ENCODE results near the gene ZNF385B. TPM values are rescaled to one million over a fixed set of nuclear protein-coding genes. Genes with fewer than 3 reads are reported as not detected.
A peak's percentile ranks its signal among the peaks of the same experiment; 100 is the strongest.
"Not testable (repeated sequence)": the region's sequence is repeated elsewhere in the genome, so short reads cannot be mapped to it uniquely, and the experiment has no call there.

The ZNF385B gene
- total RNA-seq, 1 experiment from 2014 or later = 9.3 TPM

GRCh38 chr2:179460181-179460929, 401.1 kb downstream of the ZNF385B start (continued):
- TF ChIP-seq ZFX (IDR thresholded peaks at IDR 0.05) = no peak
- TF ChIP-seq EGR1 (IDR thresholded peaks at IDR 0.05; ENCODE audit: low read depth) = no peak
- TF ChIP-seq POLR2A (IDR thresholded peaks at IDR 0.05; ENCODE audit: borderline replicate concordance, extremely low read depth, insufficient read depth, insufficient read length) = no peak
- TF ChIP-seq YY1 (IDR thresholded peaks at IDR 0.05; ENCODE audit: extremely low read depth, insufficient replicate concordance, low read depth, low read length) = peak; percentile 19

- 0 out of 2 replicates have a peak, but pooled peaks have one; percentile 31 for TF ChIP-seq CBX3 (IDR thresholded peaks at IDR 0.05; ENCODE audit: low read depth)
- POLR2A ChIA-PET; CTCF ChIA-PET; RAD21 ChIA-PET (ENCODE audit: low non-redundant PET in 1 of 2, low total read pairs in 2 of 2, uncharacterized antibody in 2 of 2, unreplicated experiment in 2 of 2); intact Hi-C loops (cut with micrococcal nuclease); H3K9ac ChIP-seq (ENCODE audit: low read length); ATAC-seq; H3K4me3 ChIP-seq (replicated peaks in 1 of 2; ENCODE audit: low read depth in 1 of 2, low read length in 2 of 2); H4K20me1 ChIP-seq (ENCODE audit: insufficient read depth); H3K9me2 ChIP-seq (ENCODE audit: insufficient read depth); H3K9me3 ChIP-seq (ENCODE audit: control insufficient read depth in 1 of 2, insufficient read depth in 1 of 2, low read depth in 1 of 2, low read length in 2 of 2); H3K4me2 ChIP-seq (ENCODE audit: low read length); H3K79me2 ChIP-seq (ENCODE audit: insufficient read depth, low read length); H3K27ac ChIP-seq (ENCODE audit: low read depth, low read length); H3K27me3 ChIP-seq (ENCODE audit: insufficient read depth, low read length); BruUV-seq (replicated peaks); DNase-seq (ENCODE audit: low read depth, low spot score); H2AFZ ChIP-seq (ENCODE audit: low read depth, low read length, poor library complexity, severe bottlenecking): not testable (repeated sequence)
- peaks cover 5 to 44% of the 10 kb centered on the region in 2 experiments for H3K4me1 ChIP-seq (ENCODE audit: control insufficient read depth in 1 of 2, insufficient read depth in 2 of 2, low read length in 2 of 2)
- 0 out of 4 replicates have a peak, but pooled peaks cover 0 to 11% of the 10 kb centered on the region in 2 experiments for H3K36me3 ChIP-seq (ENCODE audit: control insufficient read depth in 1 of 2, insufficient read depth in 2 of 2, low read length in 2 of 2)
Measured at GRCh38 chr2:179458113-179458512, 403.3 kb downstream of the ZNF385B start.

DNA sequence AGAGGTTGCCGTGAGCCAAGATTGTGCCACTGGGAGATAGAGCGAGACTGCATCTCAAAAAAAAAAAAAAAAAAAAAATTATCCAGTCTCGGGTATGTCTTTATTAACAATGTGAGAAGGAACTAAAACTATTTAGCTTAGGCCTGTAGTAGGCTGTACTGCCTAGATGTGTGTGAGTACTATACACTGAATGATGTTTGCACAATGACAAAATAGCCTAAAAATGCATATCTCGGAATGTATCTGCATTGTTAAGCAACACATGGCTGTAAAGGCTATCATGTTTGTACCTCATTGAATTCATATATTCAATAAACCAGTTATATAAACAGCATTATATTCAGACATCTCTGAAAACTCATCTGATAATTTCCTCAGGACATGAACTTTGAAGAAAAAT, 405.6 kb downstream of the ZNF385B start:
- no peaks in the 10 kb centered on the region for H4K20me1 ChIP-seq (ENCODE audit: insufficient read depth)
- ChIA-PET POLR2A (no interaction called here), RAD21 (ENCODE audit: low non-redundant PET in 1 of 2, low total read pairs in 2 of 2, uncharacterized antibody in 2 of 2, unreplicated experiment in 2 of 2) (no interaction called here), CTCF (no interaction called here)
- no peak overlapping the region for H3K27ac ChIP-seq (ENCODE audit: low read depth, low read length)
- H3K9ac ChIP-seq (ENCODE audit: low read length) = no peak overlapping the region
- no peak for DNase-seq (ENCODE audit: low read depth, low spot score)
- H3K4me2 ChIP-seq (ENCODE audit: low read length) = no peak overlapping the region
- peaks cover 0 to 8% of the 10 kb centered on the region in 2 experiments; a peak in 1 of 4 replicates for H3K9me3 ChIP-seq (ENCODE audit: control insufficient read depth in 1 of 2, insufficient read depth in 1 of 2, low read depth in 1 of 2, low read length in 2 of 2)
- ATAC-seq = no peak
- BruUV-seq (replicated peaks) = no TSS peak
- no peaks in the 10 kb centered on the region for H3K27me3 ChIP-seq (ENCODE audit: insufficient read depth, low read length)
- H3K4me1 ChIP-seq (ENCODE audit: control insufficient read depth in 1 of 2, insufficient read depth in 2 of 2, low read length in 2 of 2) = peaks cover 5 to 35% of the 10 kb centered on the region in 2 experiments
- intact Hi-C loops (cut with micrococcal nuclease) = no loop called here
- H3K4me3 ChIP-seq (replicated peaks in 1 of 2; ENCODE audit: low read depth in 1 of 2, low read length in 2 of 2) = no peak overlapping the region
- no peaks in the 10 kb centered on the region for H3K79me2 ChIP-seq (ENCODE audit: insufficient read depth, low read length)
- H3K36me3 ChIP-seq (ENCODE audit: control insufficient read depth in 1 of 2, insufficient read depth in 2 of 2, low read length in 2 of 2) = 0 out of 4 replicates have a peak, but pooled peaks cover 0 to 11% of the 10 kb centered on the region in 2 experiments
- H3K9me2 ChIP-seq (ENCODE audit: insufficient read depth) = no peaks in the 10 kb centered on the region
- no peak overlapping the region for H2AFZ ChIP-seq (ENCODE audit: low read depth, low read length, poor library complexity, severe bottlenecking)
- no peak for TF ChIP-seq TCF7L2 (IDR thresholded peaks at IDR 0.05; ENCODE audit: borderline replicate concordance, extremely low read depth, insufficient read depth, insufficient read length)
- TF ChIP-seq ZNF274 (IDR thresholded peaks at IDR 0.05; ENCODE audit: low read depth, low read length) = no peak
- TF ChIP-seq ZFX (IDR thresholded peaks at IDR 0.05) = no peak
- no peak for TF ChIP-seq CEBPB (IDR thresholded peaks at IDR 0.05; ENCODE audit: low read depth)
- no peak for TF ChIP-seq SP1 (IDR thresholded peaks at IDR 0.05; ENCODE audit: low read depth)
- TF ChIP-seq JUND (IDR thresholded peaks at IDR 0.05) = no peak
- no peak for TF ChIP-seq POLR2A (IDR thresholded peaks at IDR 0.05; ENCODE audit: borderline replicate concordance, extremely low read depth, insufficient read depth, insufficient read length)
- no peak for TF ChIP-seq CBX3 (IDR thresholded peaks at IDR 0.05; ENCODE audit: low read depth)
- TF ChIP-seq ELF1 (IDR thresholded peaks at IDR 0.05; ENCODE audit: borderline replicate concordance, low read depth) = no peak
- TF ChIP-seq SRF (IDR thresholded peaks at IDR 0.05; ENCODE audit: low read depth) = no peak
- no peak for TF ChIP-seq EZH2phosphoT487 (IDR thresholded peaks at IDR 0.05; ENCODE audit: borderline replicate concordance)
- no peak for TF ChIP-seq EZH2 (IDR thresholded peaks at IDR 0.05)
- TF ChIP-seq, protein P1, sequence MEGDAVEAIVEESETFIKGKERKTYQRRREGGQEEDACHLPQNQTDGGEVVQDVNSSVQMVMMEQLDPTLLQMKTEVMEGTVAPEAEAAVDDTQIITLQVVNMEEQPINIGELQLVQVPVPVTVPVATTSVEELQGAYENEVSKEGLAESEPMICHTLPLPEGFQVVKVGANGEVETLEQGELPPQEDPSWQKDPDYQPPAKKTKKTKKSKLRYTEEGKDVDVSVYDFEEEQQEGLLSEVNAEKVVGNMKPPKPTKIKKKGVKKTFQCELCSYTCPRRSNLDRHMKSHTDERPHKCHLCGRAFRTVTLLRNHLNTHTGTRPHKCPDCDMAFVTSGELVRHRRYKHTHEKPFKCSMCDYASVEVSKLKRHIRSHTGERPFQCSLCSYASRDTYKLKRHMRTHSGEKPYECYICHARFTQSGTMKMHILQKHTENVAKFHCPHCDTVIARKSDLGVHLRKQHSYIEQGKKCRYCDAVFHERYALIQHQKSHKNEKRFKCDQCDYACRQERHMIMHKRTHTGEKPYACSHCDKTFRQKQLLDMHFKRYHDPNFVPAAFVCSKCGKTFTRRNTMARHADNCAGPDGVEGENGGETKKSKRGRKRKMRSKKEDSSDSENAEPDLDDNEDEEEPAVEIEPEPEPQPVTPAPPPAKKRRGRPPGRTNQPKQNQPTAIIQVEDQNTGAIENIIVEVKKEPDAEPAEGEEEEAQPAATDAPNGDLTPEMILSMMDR (IDR thresholded peaks at IDR 0.05 in 2 of 3, conservative IDR thresholded peaks at IDR 0.05 in 1 of 3; ENCODE audit: borderline replicate concordance in 1 of 3, insufficient read depth in 1 of 3, low read depth in 2 of 3, low read length in 2 of 3) = no peak

Data from HCT116 (cell line).